RWPE2 (cell line): ENCODE data around the gene PLD2.
A peak's percentile ranks its signal among the peaks of the same experiment; 100 is the strongest.

Source experiments
- ATAC-seq: fragments of 200-7000 bp; cut with Tn5 transposase; 3 replicates; pipeline ENCODE4 v1.9.1; 2021; ENCODE audit warnings: low read depth
- DNase-seq: peaks from one replicate; pipeline ENCODE4 v3.0.0-alpha.2; 2020; ENCODE audit warnings: low spot score
- H3K27ac ChIP-seq: fragments of 450-650 bp; 2 replicates; pipeline ENCODE4 v1.5.1; 2017; ENCODE audit warnings: mild to moderate bottlenecking; ENCODE audit not compliant: poor library complexity, severe bottlenecking
- H3K27me3 ChIP-seq: fragments of 250-450 bp; sonication (Bioruptor Pico); 2 replicates; pipeline ENCODE4 v1.5.1; 2021; ENCODE audit warnings: mild to moderate bottlenecking, moderate library complexity; ENCODE audit not compliant: insufficient read depth, poor library complexity, severe bottlenecking
- H3K36me3 ChIP-seq: fragments of 250-450 bp; sonication (Bioruptor Pico); 2 replicates; pipeline ENCODE4 v1.5.1; 2020; ENCODE audit warnings: low read depth, mild to moderate bottlenecking, moderate library complexity
- H3K4me1 ChIP-seq: fragments of 250-450 bp; sonication (Bioruptor Pico); 2 replicates; pipeline ENCODE4 v1.5.1; 2021; ENCODE audit warnings: mild to moderate bottlenecking, moderate library complexity; ENCODE audit not compliant: insufficient read depth, poor library complexity, severe bottlenecking
- H3K4me3 ChIP-seq: fragments of 250-450 bp; sonication (Bioruptor Pico); 2 replicates; pipeline ENCODE4 v1.5.1; 2021; ENCODE audit warnings: mild to moderate bottlenecking, moderate library complexity; ENCODE audit not compliant: severe bottlenecking
- H3K9me3 ChIP-seq: fragments of 250-450 bp; sonication (Bioruptor Pico); 2 replicates; pipeline ENCODE4 v1.5.1; 2021; ENCODE audit warnings: mild to moderate bottlenecking, moderate library complexity; ENCODE audit not compliant: severe bottlenecking
- TF ChIP-seq, protein P1 (sequence below): fragments of 450-650 bp; IDR thresholded peaks from one replicate; pipeline ENCODE4 v1.5.1; 2017; ENCODE audit warnings: mild to moderate bottlenecking, moderate library complexity; ENCODE audit not compliant: poor library complexity, severe bottlenecking

The PLD2 gene

DNA sequence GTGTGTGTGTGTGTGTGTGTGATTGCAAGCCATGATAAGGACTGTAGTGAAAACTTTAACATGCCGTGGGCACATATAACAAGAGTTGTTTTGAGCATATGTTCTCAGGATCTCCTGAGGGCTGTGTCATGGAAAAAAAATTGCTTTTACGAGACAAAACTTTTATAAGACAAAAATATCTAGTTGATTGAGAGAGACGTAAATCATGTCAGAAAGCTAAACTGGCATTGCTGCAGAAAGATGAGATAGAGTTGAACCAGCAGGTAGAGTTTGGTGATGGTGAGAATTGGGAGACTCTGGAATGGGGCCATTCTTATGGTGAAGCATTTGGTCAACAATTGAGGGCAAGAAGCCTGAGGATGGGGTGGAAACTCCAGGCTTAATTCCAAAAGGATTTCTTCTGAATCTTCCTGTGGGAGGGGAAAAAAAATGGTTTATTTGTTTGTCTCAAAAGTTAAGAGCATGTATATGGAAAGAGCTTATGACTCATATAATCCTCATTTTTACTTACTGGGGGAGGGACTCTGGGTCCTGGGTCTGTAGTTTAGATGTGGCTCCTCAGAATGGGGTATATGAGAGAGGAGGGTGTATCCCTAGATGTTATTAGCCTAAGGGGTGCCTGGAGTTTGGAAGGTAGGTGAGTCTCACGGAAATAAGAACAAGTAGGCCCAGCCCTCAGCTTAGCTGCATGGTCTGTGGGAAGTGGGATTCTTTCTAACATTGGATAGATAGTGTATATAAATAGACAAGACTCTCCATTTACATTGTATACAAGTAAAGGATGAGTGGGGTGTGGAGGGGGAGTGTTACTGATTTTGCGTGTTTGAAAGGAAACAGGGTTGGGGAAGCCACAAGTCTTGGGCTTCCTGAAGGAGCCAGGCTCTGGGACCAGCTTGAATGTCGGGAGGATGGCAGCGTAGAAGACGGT, 33.3 kb downstream of the PLD2 start:
- Histone ChIP-seq H3K9me3 (no peaks in the 10 kb centered on the region), H3K4me1 (peaks cover 10% of the 10 kb centered on the region), H3K27ac (peak overlapping the region; percentile 30), H3K36me3 (peaks cover 50% of the 10 kb centered on the region), H3K27me3 (no peaks in the 10 kb centered on the region), H3K4me3 (no peak overlapping the region)
- ATAC-seq (no peak), DNase-seq (no peak)
- TF ChIP-seq, protein P1, sequence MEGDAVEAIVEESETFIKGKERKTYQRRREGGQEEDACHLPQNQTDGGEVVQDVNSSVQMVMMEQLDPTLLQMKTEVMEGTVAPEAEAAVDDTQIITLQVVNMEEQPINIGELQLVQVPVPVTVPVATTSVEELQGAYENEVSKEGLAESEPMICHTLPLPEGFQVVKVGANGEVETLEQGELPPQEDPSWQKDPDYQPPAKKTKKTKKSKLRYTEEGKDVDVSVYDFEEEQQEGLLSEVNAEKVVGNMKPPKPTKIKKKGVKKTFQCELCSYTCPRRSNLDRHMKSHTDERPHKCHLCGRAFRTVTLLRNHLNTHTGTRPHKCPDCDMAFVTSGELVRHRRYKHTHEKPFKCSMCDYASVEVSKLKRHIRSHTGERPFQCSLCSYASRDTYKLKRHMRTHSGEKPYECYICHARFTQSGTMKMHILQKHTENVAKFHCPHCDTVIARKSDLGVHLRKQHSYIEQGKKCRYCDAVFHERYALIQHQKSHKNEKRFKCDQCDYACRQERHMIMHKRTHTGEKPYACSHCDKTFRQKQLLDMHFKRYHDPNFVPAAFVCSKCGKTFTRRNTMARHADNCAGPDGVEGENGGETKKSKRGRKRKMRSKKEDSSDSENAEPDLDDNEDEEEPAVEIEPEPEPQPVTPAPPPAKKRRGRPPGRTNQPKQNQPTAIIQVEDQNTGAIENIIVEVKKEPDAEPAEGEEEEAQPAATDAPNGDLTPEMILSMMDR, result no peak

DNA sequence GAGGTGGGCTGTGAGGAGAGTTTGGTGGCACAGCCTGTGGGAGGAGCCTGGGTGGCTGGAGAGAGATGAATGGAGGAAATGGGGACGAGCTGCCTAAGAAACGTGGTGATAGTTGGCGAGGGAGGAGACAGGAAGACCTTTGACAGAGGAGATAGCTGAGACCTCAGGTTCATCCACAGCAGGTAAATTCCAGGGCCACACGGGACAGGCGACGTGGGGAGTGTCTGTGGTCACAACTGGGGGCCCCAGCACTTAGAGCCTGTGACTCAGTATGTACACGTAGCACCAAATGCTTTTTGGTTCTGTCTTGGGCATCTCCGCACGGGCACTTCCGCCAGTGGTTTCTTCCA, 33.9 kb downstream of the PLD2 start:
- H3K4me1 ChIP-seq, result peaks cover 13% of the 10 kb centered on the region
- H3K36me3 ChIP-seq, result peaks cover 48% of the 10 kb centered on the region
- H3K27ac ChIP-seq, result peak overlapping the region; percentile 30
- TF ChIP-seq, protein P1, result no peak
- no peak for DNase-seq
- H3K9me3 ChIP-seq, result no peaks in the 10 kb centered on the region
- no peak for ATAC-seq
- no peak overlapping the region for H3K4me3 ChIP-seq
- no peaks in the 10 kb centered on the region for H3K27me3 ChIP-seq

DNA sequence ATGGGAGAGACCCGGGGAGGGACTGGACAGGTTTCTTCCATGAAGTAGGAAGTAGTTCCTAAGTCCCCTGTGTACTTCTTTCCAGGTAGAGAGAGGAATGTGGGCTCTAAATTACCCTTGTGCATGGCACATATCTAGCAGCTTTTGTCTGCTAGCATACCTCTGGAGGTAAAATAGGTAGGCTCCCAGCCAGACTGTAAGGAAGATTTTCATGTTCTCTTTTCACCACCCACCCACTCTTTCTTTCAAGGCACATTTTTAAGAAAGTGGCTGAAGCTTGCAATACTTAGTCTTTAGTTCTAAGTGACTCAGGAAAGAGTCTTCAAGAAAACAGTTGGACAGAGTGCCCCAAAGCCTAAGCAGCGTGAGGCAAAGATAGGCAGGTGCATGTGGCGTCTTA, 35.4 kb downstream of the PLD2 start:
- peaks cover 28% of the 10 kb centered on the region for H3K4me1 ChIP-seq
- ATAC-seq (no peak), DNase-seq (no peak)
- H3K4me3 ChIP-seq, result no peak overlapping the region
- H3K27me3 ChIP-seq, result no peaks in the 10 kb centered on the region
- H3K36me3 ChIP-seq, result peaks cover 40% of the 10 kb centered on the region
- TF ChIP-seq, protein P1, result no peak
- H3K9me3 ChIP-seq, result no peaks in the 10 kb centered on the region
- no peak overlapping the region for H3K27ac ChIP-seq

DNA sequence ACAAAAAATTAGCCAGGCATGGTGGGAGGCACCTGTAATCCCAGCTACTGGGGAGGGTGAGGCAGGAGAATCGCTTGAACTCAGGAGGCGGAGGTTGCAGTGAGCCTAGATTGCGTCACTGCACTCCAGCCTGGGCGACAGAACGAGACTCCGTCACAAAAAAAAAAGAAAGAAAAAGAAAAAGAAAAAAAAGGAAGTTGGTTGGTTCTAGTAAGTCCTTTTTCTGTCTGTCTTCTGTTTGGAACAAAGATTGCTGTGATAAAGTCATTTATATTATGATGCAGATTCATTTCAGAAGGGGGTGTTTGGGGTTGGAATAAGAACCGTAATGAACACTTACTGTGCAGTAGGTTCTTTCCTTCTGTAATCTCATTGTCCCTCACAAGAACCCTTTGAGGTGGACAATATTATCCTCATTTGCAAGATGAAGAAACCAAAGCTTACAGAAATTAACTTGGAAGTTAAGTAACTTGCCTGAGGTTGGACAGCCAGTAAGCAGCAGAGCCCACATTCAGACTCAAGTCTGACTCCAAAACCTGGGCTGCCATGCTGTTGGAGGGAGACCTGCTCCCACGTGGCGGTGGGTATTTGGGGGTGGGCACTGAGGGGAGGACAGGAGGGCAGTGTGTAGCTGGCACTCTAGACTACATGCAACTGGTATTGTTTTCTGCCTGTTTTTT, 36.5 kb downstream of the PLD2 start:
- H3K27me3 ChIP-seq, result no peaks in the 10 kb centered on the region
- H3K4me3 ChIP-seq, result no peak overlapping the region
- H3K9me3 ChIP-seq, result no peaks in the 10 kb centered on the region
- H3K4me1 ChIP-seq, result peaks cover 39% of the 10 kb centered on the region
- no peak for DNase-seq
- no peak for ATAC-seq
- no peak overlapping the region for H3K27ac ChIP-seq
- peaks cover 29% of the 10 kb centered on the region for H3K36me3 ChIP-seq
- TF ChIP-seq, protein P1, result no peak

DNA sequence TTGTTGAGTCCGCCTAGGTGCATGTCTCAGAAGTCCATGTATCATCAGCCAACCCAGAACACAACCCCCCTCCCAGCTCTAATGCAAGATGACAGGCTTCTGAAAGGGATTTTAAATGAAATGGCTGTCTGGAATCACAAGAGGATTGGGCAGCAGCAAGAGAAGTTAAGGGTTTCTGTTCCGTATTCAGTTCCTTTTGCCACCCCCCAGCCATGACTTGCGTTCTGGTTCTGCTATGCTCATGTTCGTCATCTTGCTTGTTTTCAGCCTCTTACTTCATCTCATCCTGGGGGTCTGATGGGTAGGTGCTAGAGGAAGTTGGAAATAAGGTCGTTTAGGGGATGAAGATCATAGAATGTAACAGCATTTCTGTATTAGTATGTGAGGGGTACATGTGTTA, 38.2 kb downstream of the PLD2 start:
- Histone ChIP-seq H3K9me3 (no peaks in the 10 kb centered on the region), H3K4me3 (no peak overlapping the region), H3K4me1 (peaks cover 48% of the 10 kb centered on the region), H3K27me3 (no peaks in the 10 kb centered on the region), H3K36me3 (peaks cover 29% of the 10 kb centered on the region), H3K27ac (peak overlapping the region; percentile 99)
- TF ChIP-seq, protein P1, result no peak
- no peak for DNase-seq
- no peak for ATAC-seq
